A673 (cell line): ENCODE data around the gene PLA2G4C.
"Not testable (repeated sequence)": the region's sequence is repeated elsewhere in the genome, so short reads cannot be mapped to it uniquely, and the experiment has no call there.

Source experiments
- CTCF ChIP-seq: fragments of 300-800, 200-600 bp; sonication (generic); conservative IDR thresholded peaks from 2 replicates; pipeline ENCODE4 v1.5.1; 2017; ENCODE audit warnings: low read depth, mild to moderate bottlenecking, antibody characterized with exemption, low read length, moderate library complexity, mixed read lengths
- EZH2 ChIP-seq: fragments of 200-600 bp; sonication (generic); IDR thresholded peaks from 2 replicates; pipeline ENCODE4 v1.6.1; 2017; ENCODE audit warnings: borderline replicate concordance, low read depth, mild to moderate bottlenecking, mixed read lengths, antibody characterized with exemption, low read length; ENCODE audit not compliant: poor library complexity, severe bottlenecking

- not testable (repeated sequence) for TF ChIP-seq CTCF, EZH2
Observed at GRCh38 chr19:48088991-48089390, 21.6 kb downstream of the PLA2G4C start.
